MM.1S (cell line): ENCODE data around the gene CEP350.

Experiments used
- CTCF ChIP-seq: fragments of 300-600 bp; sonication (generic); IDR thresholded peaks from 2 replicates; pipeline ENCODE4 v1.5.1; 2016; ENCODE audit warnings: antibody characterized with exemption, low read length, mixed read lengths
- EZH2 ChIP-seq: fragments of 300-600 bp; sonication (generic); optimal IDR thresholded peaks from 2 replicates; pipeline ENCODE3; 2017; ENCODE audit warnings: low read depth, mild to moderate bottlenecking, antibody characterized with exemption, low read length, mixed read lengths
- EZH2phosphoT487 ChIP-seq: fragments of 300-600 bp; sonication (generic); IDR thresholded peaks from 2 replicates; pipeline ENCODE4 v1.6.1; 2018; ENCODE audit warnings: antibody characterized with exemption, low read length

- TF ChIP-seq CTCF: no peak
- no peak for TF ChIP-seq EZH2
- no peak for TF ChIP-seq EZH2phosphoT487
Observed at GRCh38 chr1:179917601-179918429, 36.8 kb upstream of the CEP350 start.
